CD14-positive monocyte (primary cell): ENCODE measurements around the gene PHLDB2. TPM values are rescaled to one million over a fixed set of nuclear protein-coding genes. Genes with fewer than 3 reads are reported as not detected.

Source experiments
- DNase-seq, 3 donors: peaks; one replicate each; pipeline ENCODE4 v3.0.0-alpha.2; 2011 to 2022
- H2AFZ ChIP-seq: 2 replicates; pipeline ENCODE4 v1.6.0; 2012; ENCODE audit warnings: mild to moderate bottlenecking, low read depth, low read length, inconsistent platforms; ENCODE audit not compliant: insufficient read depth, poor library complexity, severe bottlenecking
- H3K27ac ChIP-seq, 2 donors: 1 replicate in 1 of 2; 2 replicates in 1 of 2; pipeline ENCODE4 v1.5.1; 2012 to 2013; ENCODE audit warnings: low read length in 2 of 2, control low read depth in 1 of 2, inconsistent platforms in 1 of 2, low read depth in 1 of 2, mild to moderate bottlenecking in 1 of 2
- H3K27me3 ChIP-seq, 2 donors: one replicate each; pipeline versions ENCODE4 v1.6.0 to v1.6.1; 2011 to 2013; ENCODE audit warnings: low read length in 2 of 2; ENCODE audit not compliant: control insufficient read depth in 2 of 2, insufficient read depth in 2 of 2
- H3K36me3 ChIP-seq, 2 donors: replicated peaks in 1 of 2; 1 replicate in 1 of 2; 2 replicates in 1 of 2; pipeline versions ENCODE4 v1.5.1 to v1.6.1; 2012 to 2013; ENCODE audit warnings: low read length in 2 of 2, control low read depth in 1 of 2, inconsistent platforms in 1 of 2, mild to moderate bottlenecking in 1 of 2; ENCODE audit not compliant: insufficient read depth in 2 of 2, control insufficient read depth in 1 of 2
- H3K4me1 ChIP-seq, 2 donors: 1 replicate in 1 of 2; 2 replicates in 1 of 2; pipeline versions ENCODE4 v1.5.1 to v1.6.1; 2012 to 2013; ENCODE audit warnings: low read length in 2 of 2, control low read depth in 1 of 2, inconsistent platforms in 1 of 2, mild to moderate bottlenecking in 1 of 2, moderate library complexity in 1 of 2; ENCODE audit not compliant: insufficient read depth in 2 of 2, control insufficient read depth in 1 of 2
- H3K4me2 ChIP-seq: replicated peaks from 2 replicates; pipeline ENCODE3; 2012; ENCODE audit warnings: low read length, moderate library complexity, mild to moderate bottlenecking; ENCODE audit not compliant: poor library complexity, severe bottlenecking; ENCODE audit errors: extremely low read depth
- H3K4me3 ChIP-seq, 3 experiments: fragments of 200-600 bp in 1 of 3; sonication (generic) in 1 of 3; replicated peaks in 1 of 3; 1 replicate in 2 of 3; 2 replicates in 1 of 3; pipeline ENCODE4 v1.5.1; 2011 to 2013; ENCODE audit warnings: low read length in 3 of 3, mild to moderate bottlenecking in 3 of 3, control low read depth in 2 of 3, low read depth in 2 of 3, inconsistent platforms in 1 of 3, moderate library complexity in 1 of 3
- H3K79me2 ChIP-seq: 2 replicates; pipeline ENCODE4 v1.6.0; 2012; ENCODE audit warnings: mild to moderate bottlenecking, control low read depth, inconsistent platforms, low read length, moderate library complexity; ENCODE audit not compliant: insufficient read depth
- H3K9ac ChIP-seq: 2 replicates; pipeline ENCODE4 v1.6.0; 2017; ENCODE audit warnings: low read length, mild to moderate bottlenecking; ENCODE audit not compliant: insufficient read depth, poor library complexity, severe bottlenecking
- H3K9me3 ChIP-seq, 2 donors: replicated peaks in 1 of 2; 1 replicate in 1 of 2; 2 replicates in 1 of 2; pipeline versions ENCODE4 v1.5.1 to v1.6.1; 2012 to 2013; ENCODE audit warnings: low read length in 2 of 2, control low read depth in 1 of 2; ENCODE audit not compliant: control insufficient read depth in 1 of 2, insufficient read depth in 1 of 2
- H4K20me1 ChIP-seq: 2 replicates; pipeline ENCODE4 v1.6.0; 2012; ENCODE audit warnings: mild to moderate bottlenecking, low read length, control low read depth, moderate library complexity; ENCODE audit not compliant: insufficient read depth
- H3K27ac Mint-ChIP-seq, 7 donors: one replicate each; pipeline ENCODE4 v1.8.0; 2020; ENCODE audit warnings: mild to moderate bottlenecking in 7 of 7, mixed read lengths in 7 of 7, moderate library complexity in 6 of 7, inconsistent platforms in 2 of 7
- H3K27me3 Mint-ChIP-seq, 3 donors: one replicate each; pipeline ENCODE4 v1.8.0; 2021 to 2022; ENCODE audit warnings: low read depth in 3 of 3, mild to moderate bottlenecking in 3 of 3, mixed read lengths in 3 of 3, moderate library complexity in 3 of 3, inconsistent platforms in 1 of 3
- H3K36me3 Mint-ChIP-seq, 2 donors: one replicate each; pipeline ENCODE4 v1.8.0; 2020; ENCODE audit warnings: mixed read lengths in 2 of 2, inconsistent platforms in 1 of 2, mild to moderate bottlenecking in 1 of 2
- H3K4me1 Mint-ChIP-seq: one replicate; pipeline ENCODE4 v1.8.0; 2020; ENCODE audit warnings: mild to moderate bottlenecking, mixed read lengths
- H3K4me3 Mint-ChIP-seq, 2 donors: one replicate each; pipeline ENCODE4 v1.8.0; 2020; ENCODE audit warnings: mild to moderate bottlenecking in 2 of 2, mixed read lengths in 2 of 2, moderate library complexity in 1 of 2
- H3K9me3 Mint-ChIP-seq, 7 donors: one replicate each; pipeline ENCODE4 v1.8.0; 2020 to 2022; ENCODE audit warnings: mixed read lengths in 7 of 7, mild to moderate bottlenecking in 6 of 7, moderate library complexity in 6 of 7, inconsistent platforms in 2 of 7
- WGBS: methylation state at CpG from one replicate; pipeline ENCODE4 v1.1.5; 2013; ENCODE audit warnings: missing lambda C conversion rate; ENCODE audit not compliant: insufficient coverage; 5-methylcytosine and 5-hydroxymethylcytosine counted together
- intact Hi-C, 2 donors: fragments of 100-400 bp; cut with micrococcal nuclease; formaldehyde crosslinking; loops; one replicate each; pipeline versions ENCODE4 v1.15.0 to v1.15.1; 2023
- polyA plus RNA-seq, 3 donors: library from polyadenylated mRNA; depleted of rRNA in 1 of 3; unstranded in 2 of 3; stranded (reverse) in 1 of 3; fragments of 300-500 nt in 2 of 3; fragments of >200 nt in 1 of 3; fragmentation: Illumina TruSeq in 2 of 3; gene quantifications; 1 replicate in 2 of 3; 2 replicates in 1 of 3; pipeline ENCODE4 v1.2.3, GENCODE V29; 2012 to 2021
- TF ChIP-seq, protein P1 (sequence below): fragments of 200-600 bp; IDR thresholded peaks from one replicate; pipeline ENCODE4 v1.8.0; 2022; ENCODE audit warnings: antibody characterized with exemption, mild to moderate bottlenecking

PHLDB2 gene
- polyA plus RNA-seq, 3 donors = 0.08 TPM; not detected in 2

DNA sequence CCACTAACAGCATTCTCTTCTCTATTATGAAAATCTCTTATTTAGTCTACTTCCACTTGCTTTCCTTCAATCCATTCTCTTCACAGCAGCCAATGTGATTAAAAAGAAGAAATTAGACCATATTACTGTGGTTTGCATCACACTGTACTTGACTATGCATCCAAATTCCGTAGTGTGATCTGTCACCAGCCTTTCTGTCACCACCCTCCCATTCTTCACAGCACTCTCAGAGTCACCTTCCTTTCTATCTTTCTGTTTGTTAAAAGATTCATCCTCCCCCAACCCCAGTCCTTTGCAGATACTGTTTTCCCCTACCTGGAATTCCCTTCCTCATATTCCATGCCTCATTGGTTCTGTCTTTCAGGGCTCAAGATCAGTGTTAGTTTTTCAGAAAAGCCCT lies 64.7 kb downstream of the PHLDB2 start:
- Histone ChIP-seq H3K4me2 (no peak overlapping the region), H3K27ac (no peak overlapping the region), H3K27me3 (no peaks in the 10 kb centered on the region), H3K4me1 (no peaks in the 10 kb centered on the region), H3K79me2 (no peaks in the 10 kb centered on the region), H3K4me3 (no peak overlapping the region), H3K36me3 (no peaks in the 10 kb centered on the region), H4K20me1 (no peaks in the 10 kb centered on the region), H3K9ac (no peak overlapping the region), H2AFZ (no peak overlapping the region), H3K9me3 (no peaks in the 10 kb centered on the region)
- TF ChIP-seq, protein P1, sequence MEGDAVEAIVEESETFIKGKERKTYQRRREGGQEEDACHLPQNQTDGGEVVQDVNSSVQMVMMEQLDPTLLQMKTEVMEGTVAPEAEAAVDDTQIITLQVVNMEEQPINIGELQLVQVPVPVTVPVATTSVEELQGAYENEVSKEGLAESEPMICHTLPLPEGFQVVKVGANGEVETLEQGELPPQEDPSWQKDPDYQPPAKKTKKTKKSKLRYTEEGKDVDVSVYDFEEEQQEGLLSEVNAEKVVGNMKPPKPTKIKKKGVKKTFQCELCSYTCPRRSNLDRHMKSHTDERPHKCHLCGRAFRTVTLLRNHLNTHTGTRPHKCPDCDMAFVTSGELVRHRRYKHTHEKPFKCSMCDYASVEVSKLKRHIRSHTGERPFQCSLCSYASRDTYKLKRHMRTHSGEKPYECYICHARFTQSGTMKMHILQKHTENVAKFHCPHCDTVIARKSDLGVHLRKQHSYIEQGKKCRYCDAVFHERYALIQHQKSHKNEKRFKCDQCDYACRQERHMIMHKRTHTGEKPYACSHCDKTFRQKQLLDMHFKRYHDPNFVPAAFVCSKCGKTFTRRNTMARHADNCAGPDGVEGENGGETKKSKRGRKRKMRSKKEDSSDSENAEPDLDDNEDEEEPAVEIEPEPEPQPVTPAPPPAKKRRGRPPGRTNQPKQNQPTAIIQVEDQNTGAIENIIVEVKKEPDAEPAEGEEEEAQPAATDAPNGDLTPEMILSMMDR = no peak
- H3K9me3 Mint-ChIP-seq = peaks cover 0 to 3% (median 0%) of the 10 kb centered on the region in 7 donors
- intact Hi-C loops = no loop called here
- no peaks in the 10 kb centered on the region for H3K36me3 Mint-ChIP-seq
- no peak overlapping the region for H3K4me3 Mint-ChIP-seq
- peaks cover 0 to 3% (median 2%) of the 10 kb centered on the region in 3 donors for H3K27me3 Mint-ChIP-seq
- H3K27ac Mint-ChIP-seq = no peak overlapping the region
- WGBS = no CpG with 5 or more reads among the region's 1 CpG
- H3K4me1 Mint-ChIP-seq = no peaks in the 10 kb centered on the region
- no peak for DNase-seq

DNA sequence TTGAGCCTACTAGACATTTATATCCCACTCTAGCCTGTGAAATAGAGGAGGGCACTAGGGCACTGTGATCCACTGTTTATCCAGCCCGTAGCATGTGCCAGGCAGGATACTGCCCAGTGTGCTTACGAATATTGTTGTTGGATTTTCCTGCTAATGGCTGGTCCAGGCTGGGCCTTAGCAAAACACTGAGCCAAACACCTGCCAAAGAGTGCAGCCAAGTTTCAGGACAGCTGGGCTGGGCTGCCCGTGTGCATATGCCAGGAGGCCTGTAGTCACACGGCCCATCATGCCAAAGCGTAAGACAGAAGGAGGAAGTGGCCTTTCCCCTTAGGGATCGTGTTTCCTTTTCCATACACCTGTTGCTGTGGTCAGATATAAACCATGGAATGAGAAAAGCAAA lies 65.2 kb downstream of the PHLDB2 start:
- H3K4me2 ChIP-seq = no peak overlapping the region
- H2AFZ ChIP-seq = no peak overlapping the region
- WGBS = 61% methylated on average over 5 of the region's 6 CpGs
- TF ChIP-seq, protein P1 = no peak
- H3K4me1 Mint-ChIP-seq = no peaks in the 10 kb centered on the region
- no peak overlapping the region for H3K4me3 Mint-ChIP-seq
- no peaks in the 10 kb centered on the region for H4K20me1 ChIP-seq
- no peak overlapping the region for H3K4me3 ChIP-seq
- DNase-seq = no peak
- peaks cover 0 to 3% (median 0%) of the 10 kb centered on the region in 7 donors for H3K9me3 Mint-ChIP-seq
- no peaks in the 10 kb centered on the region for H3K36me3 Mint-ChIP-seq
- H3K36me3 ChIP-seq = no peaks in the 10 kb centered on the region
- H3K27ac ChIP-seq = no peak overlapping the region
- no peaks in the 10 kb centered on the region for H3K4me1 ChIP-seq
- H3K27me3 Mint-ChIP-seq = peaks cover 0 to 3% (median 2%) of the 10 kb centered on the region in 3 donors
- no peaks in the 10 kb centered on the region for H3K27me3 ChIP-seq
- H3K9me3 ChIP-seq = no peaks in the 10 kb centered on the region
- H3K79me2 ChIP-seq = no peaks in the 10 kb centered on the region
- H3K27ac Mint-ChIP-seq = no peak overlapping the region
- intact Hi-C loops = no loop called here
- H3K9ac ChIP-seq = no peak overlapping the region
